ENCODE data around the gene KLK5. TPM values are rescaled to one million over a fixed set of nuclear protein-coding genes. Genes with fewer than 3 reads are reported as not detected.

KLK5 gene
- total and polyA plus RNA-seq, 8 donors = 0.21 to 0.99 (median 0.46) TPM; not detected in 1

GRCh38 chr19:50944795-50945194 lies 8.0 kb downstream of the KLK5 start:
- intact Hi-C loops (cut with DNase I) = no loop called here
- no peak overlapping the region for H3K4me3 ChIP-seq
- DNase-seq (no peak), ATAC-seq (no peak)
- no peak for TF ChIP-seq CTCF (IDR thresholded peaks at IDR 0.05)
- no peaks in the 10 kb centered on the region for H3K4me1 ChIP-seq
- H3K9me3 ChIP-seq = no peaks in the 10 kb centered on the region
- H3K27ac ChIP-seq = no peak overlapping the region
- peaks cover 0 to 29% of the 10 kb centered on the region in 2 donors for H3K27me3 ChIP-seq
- H3K36me3 ChIP-seq = no peaks in the 10 kb centered on the region

- TF ChIP-seq CTCF (IDR thresholded peaks at IDR 0.05) = no peak
- no peak for ATAC-seq
Observed at GRCh38 chr19:50943074-50943828, 9.6 kb downstream of the KLK5 start.

GRCh38 chr19:50939596-50939995 lies 13.2 kb downstream of the KLK5 start:
- DNase-seq (no peak), ATAC-seq (no peak)
- TF ChIP-seq CTCF (IDR thresholded peaks at IDR 0.05) = no peak
- Histone ChIP-seq H3K4me1 (no peaks in the 10 kb centered on the region), H3K36me3 (no peaks in the 10 kb centered on the region), H3K9me3 (no peaks in the 10 kb centered on the region), H3K27ac (no peak overlapping the region), H3K4me3 (no peak overlapping the region), H3K27me3 (peaks cover 0 to 29% of the 10 kb centered on the region in 2 donors)
- intact Hi-C loops (cut with DNase I) = no loop called here

More at GRCh38 chr19:50943074-50943828, 9.6 kb downstream of the KLK5 start:
- H3K27me3 ChIP-seq = peaks cover 0 to 35% of the 10 kb centered on the region in 2 donors
- no peak for DNase-seq
- H3K36me3 ChIP-seq = no peaks in the 10 kb centered on the region
- intact Hi-C loops (cut with DNase I) = no loop called here
- H3K27ac ChIP-seq = no peak overlapping the region
- H3K4me3 ChIP-seq = no peak overlapping the region
- H3K9me3 ChIP-seq = no peaks in the 10 kb centered on the region
- H3K4me1 ChIP-seq = no peaks in the 10 kb centered on the region

- no peaks in the 10 kb centered on the region for H3K36me3 ChIP-seq
- no peaks in the 10 kb centered on the region for H3K9me3 ChIP-seq
- ATAC-seq = no peak
- DNase-seq = no peak
- TF ChIP-seq CTCF (IDR thresholded peaks at IDR 0.05) = no peak
- H3K27me3 ChIP-seq = peaks cover 0 to 58% of the 10 kb centered on the region in 2 donors
- H3K4me1 ChIP-seq = peaks cover 0 to 2% of the 10 kb centered on the region in 2 donors
- H3K4me3 ChIP-seq = no peak overlapping the region
- H3K27ac ChIP-seq = no peak overlapping the region
- intact Hi-C loops (cut with DNase I) = no loop called here
Observed at GRCh38 chr19:50933640-50934039, 19.2 kb downstream of the KLK5 start.

- H3K4me1 ChIP-seq = peaks cover 0 to 2% of the 10 kb centered on the region in 2 donors
- TF ChIP-seq CTCF (IDR thresholded peaks at IDR 0.05) = no peak
- no peaks in the 10 kb centered on the region for H3K36me3 ChIP-seq
- no peak overlapping the region for H3K27ac ChIP-seq
- no peak overlapping the region for H3K4me3 ChIP-seq
- peaks cover 0 to 59% of the 10 kb centered on the region in 2 donors for H3K27me3 ChIP-seq
- no peak for DNase-seq
- ATAC-seq = no peak
- no peaks in the 10 kb centered on the region for H3K9me3 ChIP-seq
- intact Hi-C loops (cut with DNase I) = no loop called here
Observed at GRCh38 chr19:50932690-50933083, 20.2 kb downstream of the KLK5 start.
